GM12878 (cell line): ENCODE results near the gene CSK. TPM values are rescaled to one million over a fixed set of nuclear protein-coding genes. Genes with fewer than 3 reads are reported as not detected.

Experiments
- BCL11A ChIP-seq: IDR thresholded peaks from 2 replicates; pipeline ENCODE4 v1.6.1; 2011; ENCODE audit warnings: low read depth, low read length
- BCLAF1 ChIP-seq: fragments of 450-650 bp; IDR thresholded peaks from 2 replicates; pipeline ENCODE4 v1.6.1; 2017; ENCODE audit warnings: antibody characterized with exemption, mild to moderate bottlenecking, moderate library complexity
- CHD2 ChIP-seq: IDR thresholded peaks from 2 replicates; pipeline ENCODE4 v1.6.1; 2011; ENCODE audit warnings: low read depth, low read length, improper control_type of control experiment, borderline replicate concordance
- EED ChIP-seq: sonication (generic); IDR thresholded peaks from 2 replicates; pipeline ENCODE4 v1.6.1; 2016; ENCODE audit warnings: antibody characterized with exemption, low read depth
- MLLT1 ChIP-seq: fragments of 450-650 bp; IDR thresholded peaks from 2 replicates; pipeline ENCODE4 v1.6.1; 2016; ENCODE audit warnings: mild to moderate bottlenecking
- NR2C1 ChIP-seq: fragments of 450-650 bp; IDR thresholded peaks from 2 replicates; pipeline ENCODE4 v1.6.1; 2017; ENCODE audit warnings: antibody characterized with exemption, mild to moderate bottlenecking, moderate library complexity
- NR2F1 ChIP-seq: fragments of 450-650 bp; conservative IDR thresholded peaks from 2 replicates; pipeline ENCODE4 v1.6.1; 2017; ENCODE audit warnings: mild to moderate bottlenecking
- PAX5 ChIP-seq: IDR thresholded peaks from 2 replicates; pipeline ENCODE4 v1.6.1; 2011; ENCODE audit warnings: low read depth, low read length, borderline replicate concordance
- POU2F2 ChIP-seq: IDR thresholded peaks from 3 replicates; pipeline ENCODE4 v1.6.1; 2011; ENCODE audit warnings: low read depth, mild to moderate bottlenecking, low read length, borderline replicate concordance
- RAD21 ChIP-seq: IDR thresholded peaks from 2 replicates; pipeline ENCODE4 v1.6.1; 2011; ENCODE audit warnings: mild to moderate bottlenecking, low read depth, low read length, moderate library complexity; ENCODE audit not compliant: insufficient read depth
- RAD51 ChIP-seq: fragments of 450-650 bp; IDR thresholded peaks from 2 replicates; pipeline ENCODE4 v1.6.1; 2016; ENCODE audit warnings: moderate library complexity, mild to moderate bottlenecking, inconsistent platforms
- RFX5 ChIP-seq: IDR thresholded peaks from 2 replicates; pipeline ENCODE4 v1.6.1; 2011; ENCODE audit warnings: low read depth, low read length, improper control_type of control experiment
- SIX5 ChIP-seq: IDR thresholded peaks from 2 replicates; pipeline ENCODE4 v1.6.1; 2011; ENCODE audit warnings: mild to moderate bottlenecking, low read depth, low read length, moderate library complexity; ENCODE audit not compliant: severe bottlenecking
- SMC3 ChIP-seq: IDR thresholded peaks from 2 replicates; pipeline ENCODE4 v1.6.1; 2011; ENCODE audit warnings: low read length, improper control_type of control experiment, borderline replicate concordance
- SPI1 ChIP-seq: IDR thresholded peaks from 2 replicates; pipeline ENCODE4 v1.6.1; 2011; ENCODE audit warnings: low read depth, mild to moderate bottlenecking, low read length, moderate library complexity, borderline replicate concordance; ENCODE audit not compliant: insufficient read depth
- SRF ChIP-seq, 2 experiments: IDR thresholded peaks; 2 replicates each; pipeline ENCODE4 v1.6.1; 2011; ENCODE audit warnings: low read depth in 2 of 2, low read length in 2 of 2, mild to moderate bottlenecking in 1 of 2, moderate library complexity in 1 of 2
- TAF1 ChIP-seq: IDR thresholded peaks from 2 replicates; pipeline ENCODE4 v1.6.1; 2011; ENCODE audit warnings: mild to moderate bottlenecking, low read depth, low read length, borderline replicate concordance
- USF2 ChIP-seq: IDR thresholded peaks from 2 replicates; pipeline ENCODE4 v1.6.1; 2011; ENCODE audit warnings: low read depth, low read length, improper control_type of control experiment, borderline replicate concordance
- ZNF207 ChIP-seq: fragments of 450-650 bp; IDR thresholded peaks from 2 replicates; pipeline ENCODE4 v1.6.1; 2014; ENCODE audit warnings: antibody characterized with exemption, mild to moderate bottlenecking, borderline replicate concordance
- ZNF592 ChIP-seq: fragments of 450-650 bp; IDR thresholded peaks from 2 replicates; pipeline ENCODE4 v1.6.1; 2017; ENCODE audit warnings: mild to moderate bottlenecking, moderate library complexity
- ZSCAN29 ChIP-seq: fragments of 450-650 bp; IDR thresholded peaks from 2 replicates; pipeline ENCODE4 v1.6.1; 2017; ENCODE audit warnings: mild to moderate bottlenecking, moderate library complexity
- polyA plus RNA-seq, 11 experiments: library from polyadenylated mRNA; depleted of rRNA in 4 of 11; unstranded in 6 of 11; stranded (reverse) in 5 of 11; fragments of >200 nt; fragmentation: Nextera tagmentation in 4 of 11; fragmentation: Illumina TruSeq in 1 of 11; extraction: Ambion mirVana in 4 of 11; extraction: Trizol in 1 of 11; gene quantifications; 1 replicate in 1 of 11; 2 replicates in 10 of 11; pipeline versions ENCODE4 v1.2.1 to v1.2.3, GENCODE V29; 2011 to 2016; ENCODE audit warnings: inconsistent platforms in 2 of 11, missing spikeins in 2 of 11, low read depth in 1 of 11
- total RNA-seq, 4 experiments: library from RNA; depleted of rRNA in 3 of 4; stranded (reverse); fragments of >200 nt in 3 of 4; fragmentation: Illumina TruSeq in 1 of 4; extraction: Trizol in 1 of 4; gene quantifications; 2 replicates each; pipeline versions ENCODE4 v1.2.1 to v1.2.3, GENCODE V29; 2013 to 2021

CSK gene
- total and polyA plus RNA-seq, 10 of the 15 experiments (the other 5 are each of a cell fraction or from before 2014, with no cell fraction given), result 3.4 to 327 (median 75.8) TPM

GRCh38 chr15:74799856-74800558 is 18.1 kb downstream of the CSK start (continued):
- peak; percentile 50; the same call in 1 of the 2 replicates for TF ChIP-seq MLLT1
- peak; percentile 76 for TF ChIP-seq ZNF592
- peak; percentile 43; the same call in 1 of the 2 replicates for TF ChIP-seq ZNF207
- no peak for TF ChIP-seq BCL11A
- TF ChIP-seq SMC3, result peak; percentile 98
- TF ChIP-seq SIX5, result no peak
- 0 out of 2 replicates have a peak, but pooled peaks have one; percentile 32 for TF ChIP-seq EED
- TF ChIP-seq CHD2, result peak; percentile 92
- 0 out of 2 replicates have a peak, but pooled peaks have one; percentile 11 for TF ChIP-seq PAX5
- TF ChIP-seq SRF (IDR thresholded peaks at IDR 0.05; ENCODE audit: low read depth in 2 of 2, low read length in 2 of 2), result 0 out of 4 replicates have a peak, but pooled peaks of 1 of the 2 experiments have one; percentile 35
- TF ChIP-seq SPI1, result peak; percentile 38; the same call in 1 of the 2 replicates
- TF ChIP-seq NR2F1, result peak; percentile 93
- TF ChIP-seq POU2F2, result peak; percentile 83; the same call in 2 of the 3 replicates
- TF ChIP-seq ZSCAN29, result 0 out of 2 replicates have a peak, but pooled peaks have one; percentile 43
- no peak for TF ChIP-seq BCLAF1
- TF ChIP-seq RAD51, result no peak
- TF ChIP-seq USF2, result no peak
- peak; percentile 93 for TF ChIP-seq RAD21
- TF ChIP-seq NR2C1, result peak; percentile 57
- peak; percentile 37; the same call in 1 of the 2 replicates for TF ChIP-seq RFX5
- TF ChIP-seq TAF1, result no peak
